Measurements from ENCODE around the gene PDE3B.
A peak's percentile ranks its signal among the peaks of the same experiment; 100 is the strongest.
"Not testable (repeated sequence)": the region's sequence is repeated elsewhere in the genome, so short reads cannot be mapped to it uniquely, and the experiment has no call there.

PDE3B gene

GRCh38 chr11:14751975-14752407 lies 108.4 kb downstream of the PDE3B start:
- DNase-seq = no peak

GRCh38 chr11:14755140-14755539 lies 111.5 kb downstream of the PDE3B start:
- DNase-seq = no peak

- DNase-seq = no peak
Observed at GRCh38 chr11:14756349-14756748, 112.7 kb downstream of the PDE3B start.

GRCh38 chr11:14759300-14760012 lies 115.9 kb downstream of the PDE3B start:
- DNase-seq = not testable (repeated sequence)

- DNase-seq = no peak
Observed at GRCh38 chr11:14764179-14764578, 120.6 kb downstream of the PDE3B start.

- DNase-seq = peak; percentile 45
Observed at GRCh38 chr11:14764579-14765527, 121.2 kb downstream of the PDE3B start.

- DNase-seq = no peak
Observed at GRCh38 chr11:14766585-14766984, 123.0 kb downstream of the PDE3B start.

- DNase-seq = no peak
Observed at GRCh38 chr11:14768526-14769188, 125.1 kb downstream of the PDE3B start.

- DNase-seq = no peak
Observed at GRCh38 chr11:14773755-14774154, 130.2 kb downstream of the PDE3B start.

- DNase-seq = no peak
Observed at GRCh38 chr11:14774721-14775120, 131.1 kb downstream of the PDE3B start.

- no peak for DNase-seq
Observed at GRCh38 chr11:14775897-14776296, 132.3 kb downstream of the PDE3B start.

- not testable (repeated sequence) for DNase-seq
Observed at GRCh38 chr11:14778460-14778859, 134.9 kb downstream of the PDE3B start.

- DNase-seq = no peak
Observed at GRCh38 chr11:14783788-14784187, 140.2 kb downstream of the PDE3B start.

- no peak for DNase-seq
Observed at GRCh38 chr11:14784230-14784629, 140.6 kb downstream of the PDE3B start.

- DNase-seq = no peak
Observed at GRCh38 chr11:14789879-14790484, 146.4 kb downstream of the PDE3B start.

- no peak for DNase-seq
Observed at GRCh38 chr11:14793546-14793945, 149.9 kb downstream of the PDE3B start.

GRCh38 chr11:14796028-14796427 lies 152.4 kb downstream of the PDE3B start:
- DNase-seq = not testable (repeated sequence)

- DNase-seq = no peak
Observed at GRCh38 chr11:14803846-14804245, 160.2 kb downstream of the PDE3B start.

GRCh38 chr11:14809466-14809865 lies 165.9 kb downstream of the PDE3B start:
- no peak for DNase-seq

GRCh38 chr11:14812757-14813156 lies 169.2 kb downstream of the PDE3B start:
- no peak for DNase-seq

- no peak for DNase-seq
Observed at GRCh38 chr11:14813516-14813915, 169.9 kb downstream of the PDE3B start.

- DNase-seq = no peak
Observed at GRCh38 chr11:14818779-14819178, 175.2 kb downstream of the PDE3B start.

GRCh38 chr11:14819596-14819995 lies 176.0 kb downstream of the PDE3B start:
- DNase-seq = no peak

Measured in CD4-positive, alpha-beta T cell treated with Interferon gamma for 1 hour (primary cell).